SK-N-SH (cell line): ENCODE data around the gene APOL2. TPM values are rescaled to one million over a fixed set of nuclear protein-coding genes. Genes with fewer than 3 reads are reported as not detected.

Source experiments
- CTCF ChIA-PET: fragments of 300-600, 350-600 bp; formaldehyde crosslinking; extraction: SDS; loops from one replicate; lab custom pipeline; 2021; lab: Yijun Ruan, JAX
- POLR2A ChIA-PET: fragments of 350-600 bp; sonication (Branson Sonifier 250); formaldehyde crosslinking; extraction: SDS; loops from one replicate; lab custom pipeline; 2020; ENCODE audit warnings: antibody characterized with exemption, inconsistent platforms; lab: Yijun Ruan, JAX
- DNase-seq: peaks from one replicate; pipeline ENCODE4 v3.0.0; 2012
- H2AFZ ChIP-seq: fragments of 200-600 bp; sonication (generic); 2 replicates; pipeline ENCODE4 v1.8.1; 2016; ENCODE audit warnings: antibody characterized with exemption, mild to moderate bottlenecking, low read depth
- H3F3A ChIP-seq: fragments of 200-600 bp; sonication (generic); replicated peaks from 2 replicates; pipeline ENCODE3; 2016; ENCODE audit warnings: antibody characterized with exemption, mild to moderate bottlenecking; ENCODE audit not compliant: insufficient read depth
- H3K27ac ChIP-seq, 2 experiments: fragments of 200-500 bp in 1 of 2; fragments of 200-600 bp in 1 of 2; sonication (Bioruptor generic) in 1 of 2; sonication (generic), shearing (Covaris generic) in 1 of 2; 2 replicates each; pipeline versions ENCODE4 v1.5.1 to v1.6.1; 2014 to 2016; ENCODE audit warnings: low read depth in 2 of 2, inconsistent platforms in 1 of 2, low read length in 1 of 2, mild to moderate bottlenecking in 1 of 2, mixed read lengths in 1 of 2
- H3K27me3 ChIP-seq: fragments of 200-600 bp; sonication (generic), shearing (Covaris generic); 2 replicates; pipeline ENCODE4 v1.6.1; 2016; ENCODE audit warnings: mixed run types; ENCODE audit not compliant: insufficient read depth
- H3K36me3 ChIP-seq, 2 experiments: fragments of 200-500 bp in 1 of 2; fragments of 200-600 bp in 1 of 2; sonication (Bioruptor generic) in 1 of 2; sonication (generic) in 1 of 2; replicated peaks in 1 of 2; 2 replicates each; pipeline versions ENCODE3 to v1.5.1; 2014 to 2016; ENCODE audit warnings: low read length in 1 of 2, mild to moderate bottlenecking in 1 of 2; ENCODE audit not compliant: insufficient read depth in 2 of 2, control insufficient read depth in 1 of 2
- H3K4me1 ChIP-seq, 2 experiments: fragments of 200-500 bp in 1 of 2; fragments of 200-600 bp in 1 of 2; sonication (Bioruptor generic) in 1 of 2; sonication (generic), shearing (Covaris generic) in 1 of 2; 2 replicates each; pipeline versions ENCODE4 v1.5.1 to v1.6.1; 2014 to 2016; ENCODE audit warnings: low read depth in 1 of 2, low read length in 1 of 2, mixed run types in 1 of 2; ENCODE audit not compliant: insufficient read depth in 2 of 2, control insufficient read depth in 1 of 2
- H3K4me2 ChIP-seq: fragments of 200-600 bp; sonication (generic), shearing (Covaris generic); 2 replicates; pipeline ENCODE4 v1.6.1; 2017; ENCODE audit warnings: mixed run types
- H3K4me3 ChIP-seq, 2 experiments: fragments of 200-500 bp in 1 of 2; fragments of 200-600 bp in 1 of 2; sonication (Bioruptor generic) in 1 of 2; sonication (generic), shearing (Covaris generic) in 1 of 2; 2 replicates each; pipeline versions ENCODE4 v1.5.1 to v1.8.1; 2014 to 2016; ENCODE audit warnings: low read depth in 2 of 2, inconsistent platforms in 1 of 2, low read length in 1 of 2, mild to moderate bottlenecking in 1 of 2, mixed read lengths in 1 of 2, moderate library complexity in 1 of 2
- H3K79me2 ChIP-seq: fragments of 200-600 bp; sonication (generic); 2 replicates; pipeline ENCODE4 v1.8.1; 2017; ENCODE audit warnings: mild to moderate bottlenecking; ENCODE audit not compliant: insufficient read depth
- H3K9ac ChIP-seq: fragments of 200-600 bp; sonication (generic); 2 replicates; pipeline ENCODE4 v1.6.1; 2017; ENCODE audit warnings: mixed run types
- H3K9me2 ChIP-seq: fragments of 200-600 bp; sonication (generic); 2 replicates; pipeline ENCODE4 v1.6.1; 2017; ENCODE audit warnings: mixed run types
- H3K9me3 ChIP-seq: fragments of 200-600 bp; sonication (generic); 2 replicates; pipeline ENCODE4 v1.6.1; 2017; ENCODE audit warnings: mixed run types, mild to moderate bottlenecking, moderate library complexity
- H4K20me1 ChIP-seq: fragments of 200-600 bp; sonication (generic); 2 replicates; pipeline ENCODE4 v1.6.1; 2017; ENCODE audit warnings: mild to moderate bottlenecking, mixed run types; ENCODE audit not compliant: insufficient read depth
- CTCF ChIP-seq: fragments of 200-600 bp; sonication (generic); IDR thresholded peaks from 2 replicates; pipeline ENCODE4 v1.6.1; 2017; ENCODE audit warnings: antibody characterized with exemption, mild to moderate bottlenecking, moderate library complexity
- FOXM1 ChIP-seq: IDR thresholded peaks from 2 replicates; pipeline ENCODE4 v1.4.0; 2012; ENCODE audit warnings: low read depth, mild to moderate bottlenecking
- GABPA ChIP-seq: IDR thresholded peaks from 2 replicates; pipeline ENCODE4 v1.4.0; 2012; ENCODE audit warnings: low read depth, mild to moderate bottlenecking
- GATA2 ChIP-seq: sonication (generic); formaldehyde crosslinking; IDR thresholded peaks from 2 replicates; pipeline ENCODE4 v1.5.0; 2020; ENCODE audit warnings: mild to moderate bottlenecking, missing genetic modification reagents
- IRF3 ChIP-seq: fragments of 150-350 bp; IDR thresholded peaks from 2 replicates; pipeline ENCODE4 v1.6.1; 2016; ENCODE audit warnings: mild to moderate bottlenecking, low read depth, low read length
- JUND ChIP-seq: IDR thresholded peaks from 2 replicates; pipeline ENCODE4 v1.4.0; 2012
- MAX ChIP-seq: IDR thresholded peaks from 2 replicates; pipeline ENCODE4 v1.4.0; 2012; ENCODE audit warnings: low read depth
- MXI1 ChIP-seq: IDR thresholded peaks from 2 replicates; pipeline ENCODE4 v1.6.1; 2012; ENCODE audit warnings: mild to moderate bottlenecking, low read depth, low read length, improper control_type of control experiment
- NFIC ChIP-seq: IDR thresholded peaks from 2 replicates; pipeline ENCODE4 v1.4.0; 2012; ENCODE audit warnings: borderline replicate concordance
- POLR2AphosphoS5 ChIP-seq: IDR thresholded peaks from 2 replicates; pipeline ENCODE4 v1.6.1; 2012; ENCODE audit warnings: low read depth, low read length
- RAD21 ChIP-seq: IDR thresholded peaks from 2 replicates; pipeline ENCODE4 v1.6.1; 2012; ENCODE audit warnings: mild to moderate bottlenecking, low read length
- RCOR1 ChIP-seq: fragments of 150-350 bp; IDR thresholded peaks from 2 replicates; pipeline ENCODE4 v1.6.1; 2017; ENCODE audit warnings: antibody characterized with exemption, low read length
- REST ChIP-seq: IDR thresholded peaks from 2 replicates; pipeline ENCODE4 v1.6.1; 2012; ENCODE audit warnings: mild to moderate bottlenecking, low read depth, low read length, moderate library complexity
- RXRA ChIP-seq: IDR thresholded peaks from 2 replicates; pipeline ENCODE4 v1.4.0; 2012; ENCODE audit warnings: low read depth, mild to moderate bottlenecking, borderline replicate concordance
- SIN3A ChIP-seq: IDR thresholded peaks from 2 replicates; pipeline ENCODE4 v1.6.1; 2012; ENCODE audit warnings: low read depth, mild to moderate bottlenecking, low read length, moderate library complexity, borderline replicate concordance
- USF1 ChIP-seq: IDR thresholded peaks from 2 replicates; pipeline ENCODE4 v1.4.0; 2012; ENCODE audit warnings: low read depth, borderline replicate concordance
- WGBS: methylation state at CpG from one replicate; pipeline ENCODE4 v1.1.6; 2017; ENCODE audit warnings: low lambda C conversion rate; 5-methylcytosine and 5-hydroxymethylcytosine counted together
- polyA plus RNA-seq, 3 experiments: library from polyadenylated mRNA; depleted of rRNA; stranded (reverse); fragments of >200 nt; gene quantifications; 2 replicates each; pipeline ENCODE4 v1.2.3, GENCODE V29; 2012

The APOL2 gene
- polyA plus RNA-seq, 1 of the 3 experiments (the other 2 are of a cell fraction) = 8.3 TPM

GRCh38 chr22:36193577-36193976 is 45.8 kb downstream of the APOL2 start:
- 45% methylated on average over 3 of the region's 3 CpGs for WGBS
- no peaks in the 10 kb centered on the region for H3K9me2 ChIP-seq
- ChIA-PET POLR2A (no interaction called here), CTCF (interaction anchor here (0.6 to 2.8 kb wide), 7 partner anchors 10 to 84 kb away, joined by 3 to 15 read pairs (median 4); partner anchors contain the start of gene APOL2)
- peaks cover 10 to 28% of the 10 kb centered on the region in 2 experiments; a peak in 2 of 4 replicates for H3K4me1 ChIP-seq
- no peak for TF ChIP-seq JUND
- no peak for TF ChIP-seq RXRA
- TF ChIP-seq GATA2 (CRISPR knock-in tag) = no peak
- no peak for TF ChIP-seq CTCF
- TF ChIP-seq RAD21 = no peak
- TF ChIP-seq FOXM1 = no peak
- TF ChIP-seq SIN3A = no peak
- no peak for TF ChIP-seq NFIC
- no peak for TF ChIP-seq POLR2AphosphoS5
- no peak for TF ChIP-seq MXI1
- no peaks in the 10 kb centered on the region for H4K20me1 ChIP-seq
- no peaks in the 10 kb centered on the region for H3K36me3 ChIP-seq
- H3K9me3 ChIP-seq = no peaks in the 10 kb centered on the region
- H2AFZ ChIP-seq = no peak overlapping the region
- no peak overlapping the region for H3K9ac ChIP-seq
- no peaks in the 10 kb centered on the region for H3F3A ChIP-seq
- H3K27ac ChIP-seq = no peak overlapping the region
- no peak for DNase-seq
- H3K4me2 ChIP-seq = no peak overlapping the region
- H3K4me3 ChIP-seq = no peak overlapping the region
- H3K79me2 ChIP-seq = no peaks in the 10 kb centered on the region
- H3K27me3 ChIP-seq = no peaks in the 10 kb centered on the region; the same call in 1 of the 2 replicates

- no peak for TF ChIP-seq MAX
- TF ChIP-seq GATA2 (CRISPR knock-in tag) = no peak
- TF ChIP-seq REST = no peak
- no peak for TF ChIP-seq JUND
- TF ChIP-seq IRF3 = no peak
- no peak for TF ChIP-seq RCOR1
- no peak for TF ChIP-seq GABPA
- no peak for TF ChIP-seq USF1
- no peaks in the 10 kb centered on the region for H3K79me2 ChIP-seq
- no peaks in the 10 kb centered on the region for H3F3A ChIP-seq
- H2AFZ ChIP-seq = no peak overlapping the region
- H3K4me2 ChIP-seq = no peak overlapping the region
- H3K27me3 ChIP-seq = no peaks in the 10 kb centered on the region; the same call in 1 of the 2 replicates
- no peaks in the 10 kb centered on the region for H3K36me3 ChIP-seq
- no peak overlapping the region for H3K4me3 ChIP-seq
- no peaks in the 10 kb centered on the region for H3K9me2 ChIP-seq
- no peaks in the 10 kb centered on the region for H4K20me1 ChIP-seq
- no peak overlapping the region for H3K27ac ChIP-seq
- no peak overlapping the region for H3K9ac ChIP-seq
- peaks cover 10 to 24% of the 10 kb centered on the region in 2 experiments; a peak in 2 of 4 replicates for H3K4me1 ChIP-seq
- CTCF ChIA-PET = interaction anchor here (0.6 to 2.8 kb wide), 5 partner anchors 10 to 85 kb away, joined by 3 to 10 read pairs (median 4); partner anchors contain the start of gene APOL2
- POLR2A ChIA-PET = no interaction called here
- no peaks in the 10 kb centered on the region for H3K9me3 ChIP-seq
- DNase-seq = no peak
- WGBS = 79% methylated on average over 3 of the region's 3 CpGs
Observed at GRCh38 chr22:36193171-36193570, 46.2 kb downstream of the APOL2 start.
